ENCODE measurements around the gene KDM7A.
"Not testable (repeated sequence)": the region's sequence is repeated elsewhere in the genome, so short reads cannot be mapped to it uniquely, and the experiment has no call there.

Gene KDM7A

GRCh38 chr7:140176811-140177702 is at the start of gene KDM7A:
Gene KDM7A (minus strand): TSS chr7:140176983. CDS start chr7:140176937, 46 bp downstream.
- FAIRE-seq, result no peak

GRCh38 chr7:140225562-140226249 is 48.9 kb upstream of the KDM7A start:
- no peak for FAIRE-seq

- no peak for FAIRE-seq
These were observed 46.9 kb upstream of the KDM7A start for GRCh38 chr7:140223515-140224221.

- no peak for FAIRE-seq
These were observed 46.0 kb upstream of the KDM7A start for GRCh38 chr7:140222814-140223213.

- no peak for FAIRE-seq
These were observed 43.1 kb upstream of the KDM7A start for GRCh38 chr7:140219672-140220524.

- FAIRE-seq, result no peak
These were observed 41.9 kb upstream of the KDM7A start for GRCh38 chr7:140218656-140219055.

- no peak for FAIRE-seq
These were observed 41.1 kb upstream of the KDM7A start for GRCh38 chr7:140217750-140218501.

- no peak for FAIRE-seq
These were observed 38.5 kb upstream of the KDM7A start for GRCh38 chr7:140215281-140215680.

GRCh38 chr7:140214075-140214684 is 37.4 kb upstream of the KDM7A start:
- FAIRE-seq, result no peak

- no peak for FAIRE-seq
These were observed 36.9 kb upstream of the KDM7A start for GRCh38 chr7:140213684-140214074.

GRCh38 chr7:140212100-140212881 is 35.5 kb upstream of the KDM7A start:
- no peak for FAIRE-seq

GRCh38 chr7:140211698-140212097 is 34.9 kb upstream of the KDM7A start:
- no peak for FAIRE-seq

GRCh38 chr7:140209866-140210609 is 33.3 kb upstream of the KDM7A start:
- FAIRE-seq, result no peak

GRCh38 chr7:140206616-140207389 is 30.0 kb upstream of the KDM7A start:
- no peak for FAIRE-seq

GRCh38 chr7:140205600-140205999 is 28.8 kb upstream of the KDM7A start:
- no peak for FAIRE-seq

- no peak for FAIRE-seq
These were observed 26.8 kb upstream of the KDM7A start for GRCh38 chr7:140203556-140203955.

- not testable (repeated sequence) for FAIRE-seq
These were observed 26.2 kb upstream of the KDM7A start for GRCh38 chr7:140202942-140203341.

- FAIRE-seq, result no peak
These were observed 24.6 kb upstream of the KDM7A start for GRCh38 chr7:140201393-140201792.

All from G401.6 (cell line).